RWPE1 (cell line): ENCODE measurements around the gene NRXN3.

Experiments
- CTCF ChIA-PET: fragments of 350-600 bp; sonication (Branson Sonifier 250); formaldehyde crosslinking; extraction: SDS; loops from one replicate; lab custom pipeline; 2021; lab: Yijun Ruan, JAX
- POLR2A ChIA-PET: fragments of 400-600 bp; formaldehyde crosslinking; extraction: SDS; loops from one replicate; lab custom pipeline; 2020; ENCODE audit warnings: antibody characterized with exemption; ENCODE audit not compliant: low non-redundant PET; lab: Yijun Ruan, JAX
- DNase-seq: peaks from one replicate; pipeline ENCODE4 v3.0.0; 2012; ENCODE audit warnings: low spot score
- H3K27ac ChIP-seq: fragments of 450-650 bp; 2 replicates; pipeline ENCODE4 v1.5.1; 2017
- CTCF ChIP-seq: fragments of 450-650 bp; conservative IDR thresholded peaks from 2 replicates; pipeline ENCODE4 v1.5.1; 2017; ENCODE audit warnings: low read depth, mild to moderate bottlenecking

NRXN3 gene

GRCh38 chr14:78196323-78196722, 26.1 kb downstream of the NRXN3 start:
- ChIA-PET CTCF (no interaction called here), POLR2A (no interaction called here)
- no peak overlapping the region for H3K27ac ChIP-seq
- DNase-seq = no peak
- TF ChIP-seq CTCF = no peak

- ChIA-PET CTCF (no interaction called here), POLR2A (no interaction called here)
- TF ChIP-seq CTCF = no peak
- no peak overlapping the region for H3K27ac ChIP-seq
- no peak for DNase-seq
Observed at GRCh38 chr14:78197051-78197450, 26.9 kb downstream of the NRXN3 start.

- ChIA-PET POLR2A (no interaction called here), CTCF (no interaction called here)
- DNase-seq = no peak
- H3K27ac ChIP-seq = no peak overlapping the region
- TF ChIP-seq CTCF = no peak
Observed at GRCh38 chr14:78202163-78202562, 32.0 kb downstream of the NRXN3 start.

GRCh38 chr14:78202976-78203375, 32.8 kb downstream of the NRXN3 start:
- ChIA-PET CTCF (interaction anchor here (0.6 kb wide), 2 partner anchors 56 to 320 kb away, joined by 3 to 5 read pairs; no protein-coding TSS in a partner anchor), POLR2A (no interaction called here)
- no peak for TF ChIP-seq CTCF
- DNase-seq = peak; percentile 60
- no peak overlapping the region for H3K27ac ChIP-seq

GRCh38 chr14:78207414-78207813, 37.2 kb downstream of the NRXN3 start:
- TF ChIP-seq CTCF = no peak
- CTCF ChIA-PET = no interaction called here
- no peak overlapping the region for H3K27ac ChIP-seq
- DNase-seq = no peak
- POLR2A ChIA-PET = no interaction called here

- no peak overlapping the region for H3K27ac ChIP-seq
- ChIA-PET CTCF (no interaction called here), POLR2A (no interaction called here)
- no peak for TF ChIP-seq CTCF
- no peak for DNase-seq
Observed at GRCh38 chr14:78220273-78220672, 50.1 kb downstream of the NRXN3 start.

GRCh38 chr14:78222746-78223145, 52.6 kb downstream of the NRXN3 start:
- ChIA-PET CTCF (no interaction called here), POLR2A (no interaction called here)
- no peak for TF ChIP-seq CTCF
- no peak for DNase-seq
- no peak overlapping the region for H3K27ac ChIP-seq
